B cell (primary cell): ENCODE data around the gene USB1. TPM values are rescaled to one million over a fixed set of nuclear protein-coding genes. Genes with fewer than 3 reads are reported as not detected.

Source experiments
- ATAC-seq: fragments of 200-7000 bp; cut with Tn5 transposase; one replicate; pipeline ENCODE4 v1.10.0; 2021; ENCODE audit warnings: low read depth, mild to moderate bottlenecking, moderate number of reproducible peaks, moderate library complexity
- CTCF ChIA-PET: fragments of 350-600 bp; sonication (Branson Sonifier 250); formaldehyde crosslinking; loops from one replicate; lab custom pipeline; 2021; ENCODE audit warnings: antibody characterized with exemption, inconsistent platforms; lab: Charles Lee
- POLR2A ChIA-PET: fragments of 350-600 bp; sonication (Branson Sonifier 250); formaldehyde crosslinking; loops from one replicate; lab custom pipeline; 2021; ENCODE audit warnings: antibody characterized with exemption; lab: Charles Lee
- DNase-seq: peaks from one replicate; pipeline ENCODE4 v3.0.0; 2013
- H2AFZ ChIP-seq: 2 replicates; pipeline ENCODE4 v1.6.1; 2012; ENCODE audit warnings: mild to moderate bottlenecking, low read depth, low read length; ENCODE audit not compliant: insufficient read depth, poor library complexity, severe bottlenecking
- H3K27ac ChIP-seq, 2 donors: 1 replicate in 1 of 2; 2 replicates in 1 of 2; pipeline ENCODE4 v1.5.1; 2012 to 2013; ENCODE audit warnings: low read length in 2 of 2, mild to moderate bottlenecking in 2 of 2, moderate library complexity in 1 of 2
- H3K27me3 ChIP-seq, 4 experiments: fragments of 200-600 bp in 1 of 4; sonication (generic) in 1 of 4; replicated peaks in 1 of 4; 1 replicate in 2 of 4; 2 replicates in 2 of 4; pipeline versions ENCODE4 v1.6.1 to v1.7.0; 2013 to 2016; ENCODE audit warnings: low read length in 3 of 4, mild to moderate bottlenecking in 2 of 4, mixed read lengths in 1 of 4, moderate library complexity in 1 of 4; ENCODE audit not compliant: insufficient read depth in 4 of 4, control insufficient read depth in 3 of 4; ENCODE audit errors: control extremely low read depth in 1 of 4
- H3K36me3 ChIP-seq, 2 experiments: replicated peaks in 1 of 2; 1 replicate in 1 of 2; 2 replicates in 1 of 2; pipeline versions ENCODE4 v1.6.1 to v1.7.1; 2013; ENCODE audit warnings: low read length in 1 of 2; ENCODE audit not compliant: insufficient read depth in 2 of 2, control insufficient read depth in 1 of 2; ENCODE audit errors: control extremely low read depth in 1 of 2, extremely low read depth in 1 of 2
- H3K4me1 ChIP-seq, 2 donors: fragments of 200-600 bp in 1 of 2; sonication (generic) in 1 of 2; 1 replicate in 1 of 2; 2 replicates in 1 of 2; pipeline versions ENCODE4 v1.5.1 to v1.6.1; 2013 to 2017; ENCODE audit warnings: low read length in 2 of 2; ENCODE audit not compliant: control insufficient read depth in 2 of 2, insufficient read depth in 2 of 2
- H3K4me2 ChIP-seq: replicated peaks from 2 replicates; pipeline ENCODE3; 2012; ENCODE audit warnings: mild to moderate bottlenecking, low read depth, low read length; ENCODE audit not compliant: poor library complexity, severe bottlenecking
- H3K4me3 ChIP-seq, 5 experiments: fragments of 200-600 bp in 1 of 5; sonication (generic) in 1 of 5; 1 replicate in 3 of 5; 2 replicates in 2 of 5; pipeline versions ENCODE4 v1.5.1 to v1.7.0; 2011 to 2016; ENCODE audit warnings: low read length in 4 of 5, mild to moderate bottlenecking in 4 of 5, low read depth in 2 of 5, control low read depth in 1 of 5, moderate library complexity in 1 of 5; ENCODE audit not compliant: insufficient read depth in 1 of 5; ENCODE audit errors: control extremely low read depth in 1 of 5, extremely low read depth in 1 of 5
- H3K79me2 ChIP-seq: fragments of 200-600 bp; sonication (generic); one replicate; pipeline ENCODE4 v1.6.0; 2016; ENCODE audit warnings: low read length; ENCODE audit not compliant: control insufficient read depth, insufficient read depth
- H3K9ac ChIP-seq: fragments of 200-600 bp; sonication (generic); 2 replicates; pipeline ENCODE4 v1.6.1; 2017; ENCODE audit warnings: mild to moderate bottlenecking, low read length, moderate library complexity
- H3K9me3 ChIP-seq, 3 donors: one replicate each; pipeline versions ENCODE4 v1.6.1 to v1.7.1; 2013; ENCODE audit warnings: low read length in 2 of 3; ENCODE audit not compliant: control insufficient read depth in 2 of 3, insufficient read depth in 1 of 3; ENCODE audit errors: control extremely low read depth in 1 of 3
- H4K20me1 ChIP-seq: 2 replicates; pipeline ENCODE4 v1.6.0; 2012; ENCODE audit warnings: mild to moderate bottlenecking, low read length; ENCODE audit not compliant: insufficient read depth, control insufficient read depth, poor library complexity, severe bottlenecking
- H3K27ac Mint-ChIP-seq: one replicate; pipeline ENCODE4 v1.8.0; 2021; ENCODE audit warnings: mixed read lengths
- H3K27me3 Mint-ChIP-seq: one replicate; pipeline ENCODE4 v1.8.0; 2021; ENCODE audit warnings: mixed read lengths
- H3K4me1 Mint-ChIP-seq: one replicate; pipeline ENCODE4 v1.8.0; 2021; ENCODE audit warnings: mixed read lengths
- H3K4me3 Mint-ChIP-seq: one replicate; pipeline ENCODE4 v1.8.0; 2021; ENCODE audit warnings: mixed read lengths
- H3K9me3 Mint-ChIP-seq: one replicate; pipeline ENCODE4 v1.8.0; 2022; ENCODE audit warnings: mixed read lengths; ENCODE audit not compliant: insufficient read depth
- EZH2 ChIP-seq: IDR thresholded peaks from 2 replicates; pipeline ENCODE4 v1.6.1; 2012; ENCODE audit warnings: borderline replicate concordance, low read depth, mild to moderate bottlenecking, moderate library complexity, low read length; ENCODE audit not compliant: insufficient read depth, poor library complexity, severe bottlenecking
- WGBS: methylation state at CpG from one replicate; pipeline ENCODE4 v1.1.5; 2013; ENCODE audit warnings: missing lambda C conversion rate; ENCODE audit not compliant: insufficient coverage; 5-methylcytosine and 5-hydroxymethylcytosine counted together
- intact Hi-C: fragments of 100-400 bp; cut with micrococcal nuclease; formaldehyde crosslinking; loops from one replicate; pipeline ENCODE4 v1.10.0; 2022
- polyA plus RNA-seq: library from polyadenylated mRNA; depleted of rRNA; stranded (reverse); fragments of >200 nt; gene quantifications from 2 replicates; pipeline ENCODE4 v1.2.3, GENCODE V29; 2012
- total RNA-seq, 2 donors: library from RNA; stranded (reverse); fragments of 120-200 nt in 1 of 2; gene quantifications; 1 replicate in 1 of 2; 2 replicates in 1 of 2; pipeline versions ENCODE4 v1.2.3 to v1.2.4, GENCODE V29; 2013 to 2022
- TF ChIP-seq, protein P1 (sequence below): fragments of 200-600 bp; IDR thresholded peaks from one replicate; pipeline ENCODE4 v1.8.0; 2022; ENCODE audit warnings: antibody characterized with exemption, mild to moderate bottlenecking

Gene USB1
- total and polyA plus RNA-seq, 2 donors (not counting 1 experiment from before 2014, with no cell fraction given) = 32.8 to 37.0 TPM

DNA sequence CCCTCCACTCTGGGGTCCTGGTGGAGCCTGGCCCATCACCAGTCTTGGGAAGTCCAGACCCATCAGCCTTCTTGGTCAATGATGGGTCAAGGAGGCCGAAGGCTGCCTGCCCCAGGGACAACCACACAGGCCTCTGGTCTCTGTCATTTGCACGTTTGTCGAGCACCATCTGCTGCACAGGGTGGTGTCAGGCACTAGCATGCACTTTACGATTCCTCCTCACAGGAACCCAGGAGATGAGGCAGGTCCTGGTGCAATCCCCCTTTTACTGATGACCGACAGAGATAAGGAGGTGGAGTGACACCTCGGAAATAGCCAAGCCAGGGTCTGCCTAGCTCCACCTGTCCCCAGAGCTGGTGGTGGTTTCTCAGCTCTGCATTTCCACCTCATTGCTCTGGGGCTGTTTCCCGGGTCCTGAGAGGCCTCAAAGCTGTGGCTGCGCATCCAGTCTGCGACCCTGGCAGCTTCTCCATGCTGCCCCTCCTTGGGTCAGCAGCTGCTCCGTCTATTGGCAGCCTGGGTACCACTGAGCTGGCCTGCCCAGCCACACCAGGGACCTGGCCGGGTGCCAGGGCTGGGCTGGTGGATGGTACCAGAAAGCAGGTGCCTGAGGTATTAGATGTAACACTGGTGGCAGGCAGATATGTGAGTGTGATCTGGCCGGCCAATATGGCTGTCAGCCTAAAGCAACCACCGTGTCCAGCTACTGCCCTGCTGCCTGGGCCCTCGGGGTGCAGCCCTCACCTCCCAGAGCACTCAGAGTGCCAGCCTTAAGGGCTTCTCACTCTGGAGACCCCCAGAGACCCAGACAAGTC, 34.4 kb downstream of the USB1 start:
- Histone ChIP-seq H3K36me3 (no peaks in the 10 kb centered on the region), H3K9ac (no peak overlapping the region), H4K20me1 (no peaks in the 10 kb centered on the region), H3K27me3 (no peaks in the 10 kb centered on the region), H3K9me3 (peaks cover 0 to 5% (median 0%) of the 10 kb centered on the region in 3 donors), H3K27ac (no peak overlapping the region), H3K79me2 (no peaks in the 10 kb centered on the region), H2AFZ (no peak overlapping the region), H3K4me2 (no peak overlapping the region), H3K4me1 (no peaks in the 10 kb centered on the region), H3K4me3 (no peak overlapping the region)
- Mint-ChIP-seq H3K9me3 (peaks cover 3% of the 10 kb centered on the region), H3K4me1 (no peaks in the 10 kb centered on the region), H3K27me3 (peaks cover 3% of the 10 kb centered on the region), H3K27ac (no peak overlapping the region), H3K4me3 (no peak overlapping the region)
- TF ChIP-seq, protein P1, sequence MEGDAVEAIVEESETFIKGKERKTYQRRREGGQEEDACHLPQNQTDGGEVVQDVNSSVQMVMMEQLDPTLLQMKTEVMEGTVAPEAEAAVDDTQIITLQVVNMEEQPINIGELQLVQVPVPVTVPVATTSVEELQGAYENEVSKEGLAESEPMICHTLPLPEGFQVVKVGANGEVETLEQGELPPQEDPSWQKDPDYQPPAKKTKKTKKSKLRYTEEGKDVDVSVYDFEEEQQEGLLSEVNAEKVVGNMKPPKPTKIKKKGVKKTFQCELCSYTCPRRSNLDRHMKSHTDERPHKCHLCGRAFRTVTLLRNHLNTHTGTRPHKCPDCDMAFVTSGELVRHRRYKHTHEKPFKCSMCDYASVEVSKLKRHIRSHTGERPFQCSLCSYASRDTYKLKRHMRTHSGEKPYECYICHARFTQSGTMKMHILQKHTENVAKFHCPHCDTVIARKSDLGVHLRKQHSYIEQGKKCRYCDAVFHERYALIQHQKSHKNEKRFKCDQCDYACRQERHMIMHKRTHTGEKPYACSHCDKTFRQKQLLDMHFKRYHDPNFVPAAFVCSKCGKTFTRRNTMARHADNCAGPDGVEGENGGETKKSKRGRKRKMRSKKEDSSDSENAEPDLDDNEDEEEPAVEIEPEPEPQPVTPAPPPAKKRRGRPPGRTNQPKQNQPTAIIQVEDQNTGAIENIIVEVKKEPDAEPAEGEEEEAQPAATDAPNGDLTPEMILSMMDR = no peak
- TF ChIP-seq EZH2 = no peak
- intact Hi-C loops = no loop called here
- DNase-seq = no peak
- POLR2A ChIA-PET = no interaction called here
- CTCF ChIA-PET = interaction anchor here (1.1 kb wide), 1 partner anchor 265 kb away, joined by 3 read pairs; no protein-coding TSS in a partner anchor
- 86% methylated on average over 12 of the region's 14 CpGs for WGBS
- no peak for ATAC-seq

DNA sequence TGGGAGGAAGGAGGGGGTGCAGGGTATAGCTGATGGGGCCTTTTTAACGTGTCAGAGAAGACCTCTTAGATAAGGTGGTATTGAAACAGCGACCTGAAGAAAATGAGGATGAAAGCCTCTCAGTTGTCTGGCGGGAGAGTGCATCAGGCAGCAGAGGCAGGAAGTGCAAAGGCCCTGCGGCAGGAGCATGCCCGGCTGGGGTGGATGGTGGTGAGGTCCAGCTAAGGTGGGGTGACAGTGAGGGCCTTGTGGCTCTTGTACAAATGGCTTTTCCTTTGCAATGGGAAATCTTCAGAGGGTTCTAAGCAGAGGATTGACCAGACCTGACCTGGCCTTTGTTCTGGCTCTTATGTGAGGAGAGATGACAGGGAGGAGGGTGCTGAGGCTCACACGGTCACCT, 35.7 kb downstream of the USB1 start:
- no peaks in the 10 kb centered on the region for H3K4me1 Mint-ChIP-seq
- Histone ChIP-seq H2AFZ (no peak overlapping the region), H3K4me3 (no peak overlapping the region), H4K20me1 (no peaks in the 10 kb centered on the region), H3K27ac (no peak overlapping the region), H3K9me3 (peaks cover 0 to 5% (median 0%) of the 10 kb centered on the region in 3 donors), H3K4me2 (no peak overlapping the region), H3K9ac (no peak overlapping the region), H3K4me1 (no peaks in the 10 kb centered on the region), H3K27me3 (no peaks in the 10 kb centered on the region), H3K79me2 (no peaks in the 10 kb centered on the region), H3K36me3 (no peaks in the 10 kb centered on the region)
- no peak overlapping the region for H3K27ac Mint-ChIP-seq
- 87% methylated on average over 6 of the region's 6 CpGs for WGBS
- H3K9me3 Mint-ChIP-seq = peaks cover 3% of the 10 kb centered on the region
- TF ChIP-seq, protein P1 = no peak
- TF ChIP-seq EZH2 = no peak
- ChIA-PET POLR2A (no interaction called here), CTCF (no interaction called here)
- DNase-seq (no peak), ATAC-seq (no peak)
- no peak overlapping the region for H3K4me3 Mint-ChIP-seq
- intact Hi-C loops = no loop called here
- no peaks in the 10 kb centered on the region for H3K27me3 Mint-ChIP-seq
